HepG2 (cell line): Measurements from ENCODE around the gene ADSS1. TPM values are rescaled to one million over a fixed set of nuclear protein-coding genes. Genes with fewer than 3 reads are reported as not detected.
A peak's percentile ranks its signal among the peaks of the same experiment; 100 is the strongest.

Experiments
- CBFB ChIP-seq: sonication (generic); formaldehyde crosslinking; IDR thresholded peaks from 2 replicates; pipeline ENCODE4 v1.4.0; 2020; ENCODE audit warnings: missing genetic modification reagents
- FOXJ3 ChIP-seq: sonication (generic); formaldehyde crosslinking; IDR thresholded peaks from 2 replicates; pipeline ENCODE4 v1.4.0; 2020; ENCODE audit warnings: missing genetic modification reagents, mild to moderate bottlenecking, borderline replicate concordance
- GPN1 ChIP-seq: sonication (generic); formaldehyde crosslinking; IDR thresholded peaks from 2 replicates; pipeline ENCODE4 v1.5.1; 2020; ENCODE audit warnings: missing genetic modification reagents, borderline replicate concordance
- HHEX ChIP-seq: IDR thresholded peaks from 2 replicates; pipeline ENCODE4 v1.6.1; 2016; ENCODE audit warnings: control low read depth
- KLF15 ChIP-seq: sonication (generic); formaldehyde crosslinking; IDR thresholded peaks from 2 replicates; pipeline ENCODE4 v1.8.1; 2023; ENCODE audit warnings: borderline replicate concordance, mild to moderate bottlenecking, inconsistent platforms, missing genetic modification reagents, mixed read lengths
- MED13 ChIP-seq: sonication (generic); formaldehyde crosslinking; IDR thresholded peaks from 2 replicates; pipeline ENCODE4 v1.5.0; 2020; ENCODE audit warnings: missing genetic modification reagents
- PCBP1 ChIP-seq: fragments of 200-400 bp; formaldehyde crosslinking; IDR thresholded peaks from 2 replicates; pipeline ENCODE4 v1.6.1; 2017; ENCODE audit warnings: mild to moderate bottlenecking, low read depth, low read length, borderline replicate concordance
- SNRNP70 ChIP-seq: fragments of 200-400 bp; formaldehyde crosslinking; IDR thresholded peaks from 2 replicates; pipeline ENCODE4 v1.6.1; 2017; ENCODE audit warnings: mild to moderate bottlenecking, low read depth, low read length, moderate library complexity
- STAG1 ChIP-seq: sonication (generic); formaldehyde crosslinking; IDR thresholded peaks from 2 replicates; pipeline ENCODE4 v1.4.0; 2020; ENCODE audit warnings: missing genetic modification reagents
- TCF7L2 ChIP-seq: IDR thresholded peaks from 2 replicates; pipeline ENCODE4 v1.6.1; 2011; ENCODE audit warnings: mild to moderate bottlenecking, low read depth, low read length, moderate library complexity
- ZFP62 ChIP-seq: sonication (generic); formaldehyde crosslinking; IDR thresholded peaks from 2 replicates; pipeline ENCODE4 v1.4.0; 2020; ENCODE audit warnings: missing genetic modification reagents
- ZMAT3 ChIP-seq: sonication (generic); formaldehyde crosslinking; conservative IDR thresholded peaks from 2 replicates; pipeline ENCODE4 v1.7.0; 2021; ENCODE audit warnings: missing genetic modification reagents
- ZNF33A ChIP-seq: sonication (generic); formaldehyde crosslinking; IDR thresholded peaks from 2 replicates; pipeline ENCODE4 v1.5.1; 2020; ENCODE audit warnings: missing genetic modification reagents, mild to moderate bottlenecking, moderate library complexity, borderline replicate concordance
- ZNF589 ChIP-seq: sonication (generic); formaldehyde crosslinking; conservative IDR thresholded peaks from 2 replicates; pipeline ENCODE4 v1.8.0; 2022; ENCODE audit warnings: mild to moderate bottlenecking, moderate library complexity, missing genetic modification reagents
- ZNF7 ChIP-seq: IDR thresholded peaks from 2 replicates; pipeline ENCODE4 v1.6.1; 2016; ENCODE audit warnings: missing biosample characterization, missing genetic modification reagents
- ZNF747 ChIP-seq: sonication (generic); formaldehyde crosslinking; IDR thresholded peaks from 2 replicates; pipeline ENCODE4 v1.8.1; 2023; ENCODE audit warnings: missing genetic modification reagents, mild to moderate bottlenecking, borderline replicate concordance
- ZNF749 ChIP-seq: sonication (generic); formaldehyde crosslinking; IDR thresholded peaks from 2 replicates; pipeline ENCODE4 v1.8.0; 2022; ENCODE audit warnings: mild to moderate bottlenecking, missing genetic modification reagents, moderate library complexity, borderline replicate concordance
- ZNF773 ChIP-seq: sonication (generic); formaldehyde crosslinking; IDR thresholded peaks from 2 replicates; pipeline ENCODE4 v1.4.0; 2020; ENCODE audit warnings: missing genetic modification reagents, borderline replicate concordance
- ZSCAN9 ChIP-seq: IDR thresholded peaks from 2 replicates; pipeline ENCODE4 v1.6.1; 2016; ENCODE audit warnings: borderline replicate concordance
- polyA plus RNA-seq, 8 experiments: library from polyadenylated mRNA; depleted of rRNA in 3 of 8; stranded (reverse) in 7 of 8; unstranded in 1 of 8; fragments of >200 nt; fragmentation: Illumina TruSeq in 4 of 8; extraction: Trizol in 4 of 8; gene quantifications; 2 replicates each; pipeline versions ENCODE4 v1.2.1 to v1.2.3, GENCODE V29; 2011 to 2016; ENCODE audit warnings: low read depth in 4 of 8, missing spikeins in 1 of 8, mixed read lengths in 1 of 8; ENCODE audit not compliant: insufficient read depth in 1 of 8
- total RNA-seq, 5 experiments: library from RNA; depleted of rRNA; stranded (reverse); fragments of >200 nt; fragmentation: Illumina TruSeq; extraction: Trizol; gene quantifications; 2 replicates each; pipeline ENCODE4 v1.2.3, GENCODE V29; 2016; ENCODE audit warnings: low read depth in 1 of 5
- TF ChIP-seq, protein P1 (sequence below): sonication (generic); formaldehyde crosslinking; IDR thresholded peaks from 2 replicates; pipeline ENCODE4 v1.4.0; 2020; ENCODE audit warnings: mild to moderate bottlenecking, missing genetic modification reagents
- TF ChIP-seq, protein P2 (sequence below): sonication (generic); formaldehyde crosslinking; IDR thresholded peaks from 2 replicates; pipeline ENCODE4 v1.5.0; 2020; ENCODE audit warnings: missing genetic modification reagents, mild to moderate bottlenecking, borderline replicate concordance

ADSS1 gene
- total and polyA plus RNA-seq, 2 of the 13 experiments (the other 11 are each of a cell fraction or from before 2014, with no cell fraction given): 1.0 to 36.7 TPM

GRCh38 chr14:104734991-104735779 lies 11.2 kb downstream of the ADSS1 start (continued):
- TF ChIP-seq, protein P1, sequence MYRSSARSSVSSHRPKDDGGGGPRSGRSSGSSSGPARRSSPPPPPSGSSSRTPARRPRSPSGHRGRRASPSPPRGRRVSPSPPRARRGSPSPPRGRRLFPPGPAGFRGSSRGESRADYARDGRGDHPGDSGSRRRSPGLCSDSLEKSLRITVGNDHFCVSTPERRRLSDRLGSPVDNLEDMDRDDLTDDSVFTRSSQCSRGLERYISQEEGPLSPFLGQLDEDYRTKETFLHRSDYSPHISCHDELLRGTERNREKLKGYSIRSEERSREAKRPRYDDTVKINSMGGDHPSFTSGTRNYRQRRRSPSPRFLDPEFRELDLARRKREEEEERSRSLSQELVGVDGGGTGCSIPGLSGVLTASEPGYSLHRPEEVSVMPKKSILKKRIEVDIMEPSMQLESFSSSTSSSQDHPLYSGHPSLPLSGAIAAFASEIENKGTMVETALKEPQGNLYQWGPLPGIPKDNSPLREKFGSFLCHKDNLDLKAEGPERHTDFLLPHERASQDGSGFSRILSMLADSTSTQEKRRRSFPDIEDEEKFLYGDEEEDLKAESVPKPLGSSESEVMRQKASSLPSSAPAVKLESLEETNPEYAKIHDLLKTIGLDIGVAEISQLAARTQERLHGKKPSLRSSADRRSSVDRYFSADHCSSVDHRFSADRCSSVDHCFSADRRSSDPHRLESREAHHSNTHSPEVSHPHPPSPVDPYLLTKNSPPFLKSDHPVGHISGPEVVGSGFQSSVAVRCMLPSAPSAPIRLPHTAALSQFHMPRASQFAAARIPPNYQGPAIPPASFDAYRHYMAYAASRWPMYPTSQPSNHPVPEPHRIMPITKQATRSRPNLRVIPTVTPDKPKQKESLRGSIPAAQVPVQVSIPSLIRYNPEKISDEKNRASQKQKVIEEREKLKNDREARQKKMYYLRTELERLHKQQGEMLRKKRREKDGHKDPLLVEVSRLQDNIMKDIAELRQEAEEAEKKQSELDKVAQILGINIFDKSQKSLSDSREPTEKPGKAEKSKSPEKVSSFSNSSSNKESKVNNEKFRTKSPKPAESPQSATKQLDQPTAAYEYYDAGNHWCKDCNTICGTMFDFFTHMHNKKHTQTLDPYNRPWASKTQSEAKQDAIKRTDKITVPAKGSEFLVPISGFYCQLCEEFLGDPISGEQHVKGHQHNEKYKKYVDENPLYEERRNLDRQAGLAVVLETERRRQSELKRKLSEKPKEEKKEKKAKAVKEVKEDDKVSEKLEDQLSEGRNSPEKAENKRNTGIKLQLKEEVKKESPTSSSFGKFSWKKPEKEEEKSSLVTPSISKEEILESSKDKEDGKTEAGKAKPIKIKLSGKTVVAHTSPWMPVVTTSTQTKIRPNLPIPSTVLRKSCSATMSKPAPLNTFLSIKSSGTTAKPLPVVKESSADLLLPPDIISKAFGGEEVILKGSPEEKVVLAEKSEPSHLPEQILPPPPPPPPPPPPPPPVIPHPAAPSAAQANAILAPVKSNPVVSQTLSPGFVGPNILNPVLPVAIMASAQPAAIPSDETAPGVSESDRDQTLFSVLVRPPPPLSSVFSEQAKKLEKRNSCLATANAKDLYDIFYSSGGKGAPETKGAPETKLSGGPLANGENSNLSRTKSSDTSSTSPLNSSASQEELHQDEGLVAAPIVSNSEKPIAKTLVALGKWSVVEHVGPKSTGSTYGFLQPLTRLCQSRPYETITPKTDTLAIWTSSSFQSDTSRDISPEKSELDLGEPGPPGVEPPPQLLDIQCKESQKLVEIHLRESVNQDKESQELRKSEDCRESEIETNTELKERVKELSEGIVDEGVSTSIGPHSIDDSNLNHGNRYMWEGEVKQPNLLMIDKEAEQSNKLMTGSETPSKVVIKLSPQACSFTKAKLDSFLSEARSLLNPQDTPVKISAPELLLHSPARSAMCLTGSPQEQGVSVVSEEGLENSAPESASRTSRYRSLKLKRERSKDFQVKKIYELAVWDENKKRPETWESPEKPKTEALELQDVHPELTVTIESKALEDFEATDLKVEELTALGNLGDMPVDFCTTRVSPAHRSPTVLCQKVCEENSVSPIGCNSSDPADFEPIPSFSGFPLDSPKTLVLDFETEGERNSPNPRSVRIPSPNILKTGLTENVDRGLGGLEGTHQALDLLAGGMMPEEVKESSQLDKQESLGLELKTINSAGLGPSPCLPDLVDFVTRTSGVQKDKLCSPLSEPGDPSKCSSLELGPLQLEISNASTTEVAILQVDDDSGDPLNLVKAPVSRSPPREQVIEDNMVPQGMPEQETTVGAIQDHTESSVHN: peak; percentile 96
- TF ChIP-seq ZNF33A (CRISPR knock-in tag): no peak
- TF ChIP-seq SNRNP70: no peak
- TF ChIP-seq HHEX (CRISPR knock-in tag): no peak
- TF ChIP-seq, protein P2, sequence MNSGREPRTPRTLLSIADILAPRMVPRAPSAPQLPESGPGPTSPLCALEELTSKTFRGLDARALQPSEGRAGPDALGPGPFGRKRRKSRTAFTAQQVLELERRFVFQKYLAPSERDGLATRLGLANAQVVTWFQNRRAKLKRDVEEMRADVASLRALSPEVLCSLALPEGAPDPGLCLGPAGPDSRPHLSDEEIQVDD: peak; percentile 97; the same call in 1 of the 2 replicates
- TF ChIP-seq ZNF773 (CRISPR knock-in tag): no peak
- no peak for TF ChIP-seq ZNF7 (CRISPR knock-in tag)
- peak; percentile 96; the same call in 1 of the 2 replicates for TF ChIP-seq ZSCAN9 (CRISPR knock-in tag)
- TF ChIP-seq GPN1: no peak
- TF ChIP-seq ZNF749 (CRISPR knock-in tag): peak; percentile 97
- no peak for TF ChIP-seq CBFB (CRISPR knock-in tag)
- TF ChIP-seq ZNF747 (CRISPR knock-in tag): peak; percentile 7
- TF ChIP-seq KLF15 (CRISPR knock-in tag): no peak; the same call in 1 of the 2 replicates
- no peak for TF ChIP-seq PCBP1
- no peak for TF ChIP-seq MED13 (CRISPR knock-in tag)
- TF ChIP-seq ZFP62 (CRISPR knock-in tag): no peak
- no peak for TF ChIP-seq STAG1 (CRISPR knock-in tag)
- peak; percentile 69; the same call in 1 of the 2 replicates for TF ChIP-seq ZNF589 (CRISPR knock-in tag)
- no peak for TF ChIP-seq TCF7L2
- TF ChIP-seq ZMAT3 (CRISPR knock-in tag): peak; percentile 92
- TF ChIP-seq FOXJ3 (CRISPR knock-in tag): no peak
